NB4 (cell line): ENCODE data around the gene SSC5D.

Experiments used
- CTCF ChIP-seq: IDR thresholded peaks from one replicate; pipeline ENCODE4 v1.5.1; 2012; ENCODE audit warnings: low read depth, low read length
- MAX ChIP-seq: IDR thresholded peaks from 2 replicates; pipeline ENCODE4 v1.6.1; 2011; ENCODE audit warnings: low read depth, low read length
- MYC ChIP-seq: IDR thresholded peaks from 2 replicates; pipeline ENCODE4 v1.6.1; 2011; ENCODE audit warnings: low read depth, low read length
- POLR2A ChIP-seq: IDR thresholded peaks from 2 replicates; pipeline ENCODE4 v1.6.1; 2011; ENCODE audit warnings: mild to moderate bottlenecking; ENCODE audit not compliant: insufficient read length; ENCODE audit errors: extremely low read depth

- TF ChIP-seq CTCF, result no peak
- TF ChIP-seq POLR2A, result no peak
- no peak for TF ChIP-seq MAX
- TF ChIP-seq MYC, result no peak
These were observed 10.1 kb downstream of the SSC5D start for GRCh38 chr19:55498246-55498840.
